HG02840 (cell line): ENCODE results near the gene LRRC8E.

Source experiments
- ATAC-seq: cut with Tn5 transposase; IDR thresholded peaks from one replicate; pipeline ENCODE4 v1.9.1; 2021; ENCODE audit warnings: mild to moderate bottlenecking, moderate library complexity, moderate number of reproducible peaks; ENCODE audit not compliant: unreplicated experiment, low FRiP score

Gene LRRC8E

GRCh38 chr19:7907122-7907521 lies 18.8 kb downstream of the LRRC8E start:
- ATAC-seq, result no peak

- no peak for ATAC-seq
Observed at GRCh38 chr19:7907544-7907943, 19.2 kb downstream of the LRRC8E start.

GRCh38 chr19:7908078-7908699 lies 19.9 kb downstream of the LRRC8E start:
- no peak for ATAC-seq

GRCh38 chr19:7908742-7909461 lies 20.6 kb downstream of the LRRC8E start:
- no peak for ATAC-seq

GRCh38 chr19:7909471-7910067 lies 21.3 kb downstream of the LRRC8E start:
- no peak for ATAC-seq

GRCh38 chr19:7910321-7911161 lies 22.2 kb downstream of the LRRC8E start:
- no peak for ATAC-seq

- ATAC-seq, result no peak
Observed at GRCh38 chr19:7911508-7912143, 23.3 kb downstream of the LRRC8E start.

- ATAC-seq, result no peak
Observed at GRCh38 chr19:7912144-7912696, 23.9 kb downstream of the LRRC8E start.

GRCh38 chr19:7912697-7913564 lies 24.6 kb downstream of the LRRC8E start:
- ATAC-seq, result no peak

- ATAC-seq, result no peak
Observed at GRCh38 chr19:7913652-7914051, 25.3 kb downstream of the LRRC8E start.

GRCh38 chr19:7914099-7914498 lies 25.8 kb downstream of the LRRC8E start:
- no peak for ATAC-seq

- no peak for ATAC-seq
Observed at GRCh38 chr19:7914598-7915045, 26.3 kb downstream of the LRRC8E start, which contains the start of gene TGFBR3L. Gene TGFBR3L (plus strand): TSS chr19:7914830.

- no peak for ATAC-seq
Observed at GRCh38 chr19:7915250-7916102, 27.2 kb downstream of the LRRC8E start.

GRCh38 chr19:7916103-7916954 lies 28.0 kb downstream of the LRRC8E start:
- ATAC-seq, result no peak

- ATAC-seq, result no peak
Observed at GRCh38 chr19:7916955-7917266, 28.6 kb downstream of the LRRC8E start.

- no peak for ATAC-seq
Observed at GRCh38 chr19:7917267-7918061, 29.2 kb downstream of the LRRC8E start.
